Ovary (tissue), 3 donors: ENCODE results near the gene ARGLU1.

Experiments used
- EP300 ChIP-seq: sonication (generic); formaldehyde crosslinking; IDR thresholded peaks from one replicate; pipeline ENCODE4 v1.6.1; 2017; ENCODE audit warnings: antibody characterized with exemption
- POLR2A ChIP-seq: fragments of 450-650 bp; IDR thresholded peaks from one replicate; pipeline ENCODE4 v1.6.1; 2017; ENCODE audit warnings: antibody characterized with exemption, mild to moderate bottlenecking, moderate library complexity
- TF ChIP-seq, protein P1 (sequence below), 3 donors: fragments of 450-650 bp in 2 of 3; fragments of 200-600 bp in 1 of 3; IDR thresholded peaks; one replicate each; pipeline versions ENCODE4 v1.5.1 to v1.8.0; 2016 to 2022; ENCODE audit warnings: antibody characterized with exemption in 3 of 3, mild to moderate bottlenecking in 1 of 3
- donor health status: DM: no; HTN: no; CAD: no.

DNA sequence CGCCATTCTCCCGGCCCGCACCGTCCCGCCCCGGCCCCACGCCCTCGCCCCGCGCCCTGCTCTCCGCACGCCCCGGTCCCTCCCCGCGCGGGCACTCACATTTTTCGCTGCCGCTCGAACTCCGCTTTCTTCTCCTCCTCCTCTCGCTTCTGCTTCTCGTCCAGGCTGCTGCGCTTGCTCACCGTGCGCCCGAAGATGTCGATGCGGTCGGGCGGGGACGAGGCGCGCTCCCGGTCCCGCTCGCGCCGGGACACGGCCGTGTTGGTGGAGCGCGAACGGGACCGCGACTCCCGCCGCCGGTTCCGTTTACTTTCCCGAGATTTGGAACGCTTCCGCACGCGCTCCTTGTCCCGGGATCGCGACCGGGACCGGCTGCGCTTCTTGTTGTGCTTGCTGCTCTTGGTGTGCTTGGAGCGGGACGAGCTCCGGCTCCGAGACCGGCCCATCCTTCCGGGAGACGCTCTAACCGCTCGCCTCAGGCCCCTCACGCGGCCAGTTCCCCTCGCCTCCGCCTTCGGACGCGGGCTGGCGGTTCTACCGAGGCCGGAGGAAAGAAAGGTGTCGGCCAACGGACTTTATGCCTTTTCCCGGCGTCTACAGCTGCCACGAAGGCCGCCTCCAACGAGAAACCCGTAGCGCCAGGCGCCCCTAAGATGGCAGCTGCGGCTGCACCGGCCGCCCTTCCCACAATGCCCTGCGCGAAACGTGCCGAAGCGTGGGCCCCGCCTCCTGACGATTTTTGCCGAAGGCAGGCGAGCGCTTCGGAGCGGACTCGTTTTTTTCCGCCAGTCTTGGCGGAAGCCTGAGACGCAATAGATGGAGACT is at the start of gene ARGLU1:
- TF ChIP-seq, protein P1, sequence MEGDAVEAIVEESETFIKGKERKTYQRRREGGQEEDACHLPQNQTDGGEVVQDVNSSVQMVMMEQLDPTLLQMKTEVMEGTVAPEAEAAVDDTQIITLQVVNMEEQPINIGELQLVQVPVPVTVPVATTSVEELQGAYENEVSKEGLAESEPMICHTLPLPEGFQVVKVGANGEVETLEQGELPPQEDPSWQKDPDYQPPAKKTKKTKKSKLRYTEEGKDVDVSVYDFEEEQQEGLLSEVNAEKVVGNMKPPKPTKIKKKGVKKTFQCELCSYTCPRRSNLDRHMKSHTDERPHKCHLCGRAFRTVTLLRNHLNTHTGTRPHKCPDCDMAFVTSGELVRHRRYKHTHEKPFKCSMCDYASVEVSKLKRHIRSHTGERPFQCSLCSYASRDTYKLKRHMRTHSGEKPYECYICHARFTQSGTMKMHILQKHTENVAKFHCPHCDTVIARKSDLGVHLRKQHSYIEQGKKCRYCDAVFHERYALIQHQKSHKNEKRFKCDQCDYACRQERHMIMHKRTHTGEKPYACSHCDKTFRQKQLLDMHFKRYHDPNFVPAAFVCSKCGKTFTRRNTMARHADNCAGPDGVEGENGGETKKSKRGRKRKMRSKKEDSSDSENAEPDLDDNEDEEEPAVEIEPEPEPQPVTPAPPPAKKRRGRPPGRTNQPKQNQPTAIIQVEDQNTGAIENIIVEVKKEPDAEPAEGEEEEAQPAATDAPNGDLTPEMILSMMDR (IDR thresholded peaks at IDR 0.05), result peak in 1 of 3 donors; percentile 26
- TF ChIP-seq EP300 (no peak), POLR2A (peak; percentile 97)
